Calu3 (cell line): ENCODE results near the gene KDM2A. TPM values are rescaled to one million over a fixed set of nuclear protein-coding genes. Genes with fewer than 3 reads are reported as not detected.

Experiments
- BruUV-seq: library from RNA; stranded (reverse); fragments of 400-500 nt; replicated peaks from 2 replicates; lab custom pipeline; 2021; lab: Mats Ljungman, UMichigan
- CTCF ChIA-PET: fragments of 300-600 bp; sonication (Branson Sonifier 250); formaldehyde crosslinking; loops from one replicate; lab custom pipeline; 2022; ENCODE audit warnings: antibody characterized with exemption; lab: Charles Lee
- DNase-seq: peaks from one replicate; pipeline ENCODE4 v3.0.0; 2022
- H3K27ac Mint-ChIP-seq: one replicate; pipeline ENCODE4 v1.8.0; 2022; ENCODE audit warnings: mixed read lengths; ENCODE audit not compliant: unreplicated experiment
- H3K27me3 Mint-ChIP-seq: one replicate; pipeline ENCODE4 v1.8.0; 2022; ENCODE audit warnings: mixed read lengths; ENCODE audit not compliant: unreplicated experiment
- H3K36me3 Mint-ChIP-seq: one replicate; pipeline ENCODE4 v1.8.0; 2022; ENCODE audit warnings: mild to moderate bottlenecking, moderate library complexity, mixed read lengths; ENCODE audit not compliant: insufficient read depth, unreplicated experiment
- H3K4me1 Mint-ChIP-seq: one replicate; pipeline ENCODE4 v1.8.0; 2022; ENCODE audit warnings: mild to moderate bottlenecking, low read depth, mixed read lengths; ENCODE audit not compliant: unreplicated experiment
- H3K4me3 Mint-ChIP-seq: one replicate; pipeline ENCODE4 v1.8.0; 2022; ENCODE audit warnings: mild to moderate bottlenecking, low read depth, moderate library complexity, mixed read lengths; ENCODE audit not compliant: unreplicated experiment
- H3K9me3 Mint-ChIP-seq: one replicate; pipeline ENCODE4 v1.8.0; 2022; ENCODE audit warnings: low read depth, mixed read lengths; ENCODE audit not compliant: unreplicated experiment
- intact Hi-C: fragments of 100-400 bp; cut with micrococcal nuclease; formaldehyde crosslinking; loops from one replicate; pipeline ENCODE4 v1.10.0; 2022; ENCODE audit not compliant: unreplicated experiment
- total RNA-seq: library from RNA; stranded (reverse); gene quantifications from 2 replicates; pipeline ENCODE4 v1.2.3, GENCODE V29; 2022
- TF ChIP-seq, protein P1 (sequence below): fragments of 200-600 bp; IDR thresholded peaks from one replicate; pipeline ENCODE4 v1.8.0; 2022; ENCODE audit warnings: antibody characterized with exemption; ENCODE audit not compliant: unreplicated experiment

Gene KDM2A
- total RNA-seq, 1 experiment from 2014 or later: 73.2 TPM

- H3K27me3 Mint-ChIP-seq: no peaks in the 10 kb centered on the region
- H3K4me1 Mint-ChIP-seq: peaks cover 15% of the 10 kb centered on the region
- intact Hi-C loops: no loop called here
- peaks cover 75% of the 10 kb centered on the region for H3K36me3 Mint-ChIP-seq
- CTCF ChIA-PET: interaction anchor here (1.7 kb wide), 1 partner anchor 34 kb away, joined by 5 read pairs; no protein-coding TSS in a partner anchor
- no TSS peak for BruUV-seq
- no peak overlapping the region for H3K4me3 Mint-ChIP-seq
- DNase-seq: no peak
- TF ChIP-seq, protein P1, sequence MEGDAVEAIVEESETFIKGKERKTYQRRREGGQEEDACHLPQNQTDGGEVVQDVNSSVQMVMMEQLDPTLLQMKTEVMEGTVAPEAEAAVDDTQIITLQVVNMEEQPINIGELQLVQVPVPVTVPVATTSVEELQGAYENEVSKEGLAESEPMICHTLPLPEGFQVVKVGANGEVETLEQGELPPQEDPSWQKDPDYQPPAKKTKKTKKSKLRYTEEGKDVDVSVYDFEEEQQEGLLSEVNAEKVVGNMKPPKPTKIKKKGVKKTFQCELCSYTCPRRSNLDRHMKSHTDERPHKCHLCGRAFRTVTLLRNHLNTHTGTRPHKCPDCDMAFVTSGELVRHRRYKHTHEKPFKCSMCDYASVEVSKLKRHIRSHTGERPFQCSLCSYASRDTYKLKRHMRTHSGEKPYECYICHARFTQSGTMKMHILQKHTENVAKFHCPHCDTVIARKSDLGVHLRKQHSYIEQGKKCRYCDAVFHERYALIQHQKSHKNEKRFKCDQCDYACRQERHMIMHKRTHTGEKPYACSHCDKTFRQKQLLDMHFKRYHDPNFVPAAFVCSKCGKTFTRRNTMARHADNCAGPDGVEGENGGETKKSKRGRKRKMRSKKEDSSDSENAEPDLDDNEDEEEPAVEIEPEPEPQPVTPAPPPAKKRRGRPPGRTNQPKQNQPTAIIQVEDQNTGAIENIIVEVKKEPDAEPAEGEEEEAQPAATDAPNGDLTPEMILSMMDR: no peak
- no peak overlapping the region for H3K27ac Mint-ChIP-seq
- no peaks in the 10 kb centered on the region for H3K9me3 Mint-ChIP-seq
Measured at GRCh38 chr11:67283481-67283963, 164.5 kb downstream of the KDM2A start.

- Mint-ChIP-seq H3K27ac (no peak overlapping the region), H3K4me1 (peaks cover 15% of the 10 kb centered on the region), H3K9me3 (no peaks in the 10 kb centered on the region), H3K27me3 (no peaks in the 10 kb centered on the region), H3K4me3 (no peak overlapping the region), H3K36me3 (peaks cover 73% of the 10 kb centered on the region)
- intact Hi-C loops: no loop called here
- CTCF ChIA-PET: no interaction called here
- no peak for DNase-seq
- no TSS peak for BruUV-seq
- TF ChIP-seq, protein P1: no peak
Measured at GRCh38 chr11:67284811-67285540, 165.9 kb downstream of the KDM2A start.

GRCh38 chr11:67285541-67286498 is 166.8 kb downstream of the KDM2A start:
- no peaks in the 10 kb centered on the region for H3K9me3 Mint-ChIP-seq
- H3K4me1 Mint-ChIP-seq: peaks cover 15% of the 10 kb centered on the region

More at GRCh38 chr11:67285541-67286498, 166.8 kb downstream of the KDM2A start:
- peaks cover 67% of the 10 kb centered on the region for H3K36me3 Mint-ChIP-seq
- no peaks in the 10 kb centered on the region for H3K27me3 Mint-ChIP-seq
- DNase-seq: no peak
- TF ChIP-seq, protein P1: no peak
- no TSS peak for BruUV-seq
- H3K27ac Mint-ChIP-seq: no peak overlapping the region
- CTCF ChIA-PET: no interaction called here
- intact Hi-C loops: no loop called here
- no peak overlapping the region for H3K4me3 Mint-ChIP-seq
